ENCODE measurements around the gene MINDY2. TPM values are rescaled to one million over a fixed set of nuclear protein-coding genes. Genes with fewer than 3 reads are reported as not detected.
A peak's percentile ranks its signal among the peaks of the same experiment; 100 is the strongest.

Gene MINDY2
- total RNA-seq, 1 donor from 2014 or later, result 31.2 TPM

GRCh38 chr15:58886921-58887320 lies 115.8 kb downstream of the MINDY2 start:
- Histone ChIP-seq H3K4me3 (no peak overlapping the region), H3K9me3 (no peaks in the 10 kb centered on the region), H3K27me3 (no peaks in the 10 kb centered on the region), H3K27ac (no peak overlapping the region), H3K4me1 (no peaks in the 10 kb centered on the region), H3K36me3 (peaks cover 98% of the 10 kb centered on the region)
- no peak for ATAC-seq
- intact Hi-C loops (cut with DNase I), result no loop called here
- DNase-seq, result no peak
- no peak for TF ChIP-seq CTCF (IDR thresholded peaks at IDR 0.05)

DNA sequence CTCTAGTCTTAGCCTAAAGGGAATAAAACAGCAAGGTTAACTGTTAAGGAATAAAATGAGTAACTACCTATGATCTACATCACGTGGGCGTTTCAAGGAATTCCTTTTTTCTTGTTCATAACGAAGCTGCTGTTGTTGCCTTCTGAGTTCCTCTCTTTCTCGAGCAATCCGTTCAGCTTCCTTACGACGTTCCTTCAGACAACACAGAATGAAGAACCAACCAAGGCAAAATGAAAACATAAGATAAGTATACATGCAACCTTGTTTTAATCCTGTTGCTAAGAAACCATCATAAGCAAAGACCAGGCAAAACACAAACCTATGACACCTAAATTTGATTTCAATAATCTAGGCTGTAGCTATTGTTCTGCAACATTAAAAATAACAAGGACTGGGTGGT lies 118.3 kb downstream of the MINDY2 start:
- Histone ChIP-seq H3K36me3 (peaks cover 98% of the 10 kb centered on the region), H3K27me3 (no peaks in the 10 kb centered on the region), H3K9me3 (no peaks in the 10 kb centered on the region), H3K4me1 (no peaks in the 10 kb centered on the region), H3K27ac (no peak overlapping the region), H3K4me3 (no peak overlapping the region)
- peak; percentile 56 for ATAC-seq
- intact Hi-C loops (cut with DNase I), result no loop called here
- no peak for TF ChIP-seq CTCF (IDR thresholded peaks at IDR 0.05)
- DNase-seq, result no peak

GRCh38 chr15:58898150-58898680 lies 127.1 kb downstream of the MINDY2 start:
- Histone ChIP-seq H3K9me3 (no peaks in the 10 kb centered on the region), H3K4me3 (no peak overlapping the region), H3K27me3 (no peaks in the 10 kb centered on the region), H3K27ac (no peak overlapping the region), H3K36me3 (peaks cover 78% of the 10 kb centered on the region), H3K4me1 (no peaks in the 10 kb centered on the region)
- intact Hi-C loops (cut with DNase I), result no loop called here
- ATAC-seq (no peak), DNase-seq (no peak)
- TF ChIP-seq CTCF (IDR thresholded peaks at IDR 0.05), result no peak

GRCh38 chr15:58900631-58901030 lies 129.5 kb downstream of the MINDY2 start:
- H3K36me3 ChIP-seq, result peaks cover 64% of the 10 kb centered on the region
- no peak for TF ChIP-seq CTCF (IDR thresholded peaks at IDR 0.05)
- no peak overlapping the region for H3K4me3 ChIP-seq
- no peaks in the 10 kb centered on the region for H3K4me1 ChIP-seq
- no peaks in the 10 kb centered on the region for H3K9me3 ChIP-seq
- no peak for DNase-seq
- no peak for ATAC-seq
- H3K27me3 ChIP-seq, result no peaks in the 10 kb centered on the region
- intact Hi-C loops (cut with DNase I), result no loop called here
- no peak overlapping the region for H3K27ac ChIP-seq

DNA sequence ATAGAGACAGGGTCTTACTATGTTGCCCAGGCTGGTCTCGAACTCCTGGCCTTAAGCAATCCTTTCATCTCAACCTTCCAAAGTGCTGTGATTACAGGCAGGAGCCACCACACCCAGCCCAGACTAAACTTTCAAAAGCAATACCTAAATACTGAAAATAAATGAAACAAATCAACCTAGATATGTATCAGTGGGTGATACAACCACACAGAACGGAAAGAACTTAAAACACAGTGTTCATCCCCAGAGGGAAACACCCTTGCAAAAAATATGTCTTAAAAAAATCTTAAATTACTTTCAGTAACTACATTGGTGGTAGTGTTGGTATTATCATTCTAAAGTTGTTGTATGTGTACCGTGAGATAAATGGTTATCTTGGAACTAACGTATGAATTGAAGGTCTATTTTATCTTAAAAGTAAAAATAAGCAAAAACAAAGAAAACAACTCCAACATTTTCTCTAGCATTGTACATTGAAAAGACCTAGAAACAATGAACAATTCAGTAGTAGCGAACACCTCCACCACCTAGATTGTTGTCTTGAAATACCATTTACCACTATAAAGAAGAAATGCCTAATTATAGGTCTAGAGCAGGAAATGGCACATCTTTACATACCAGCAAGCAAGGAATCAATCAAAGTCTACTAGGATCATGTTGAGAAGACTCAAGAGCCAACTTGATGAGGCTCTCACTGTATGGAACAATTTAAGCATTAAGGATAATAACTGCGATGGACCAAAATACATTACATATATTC lies 137.6 kb downstream of the MINDY2 start:
- ATAC-seq (no peak), DNase-seq (no peak)
- Histone ChIP-seq H3K4me3 (no peak overlapping the region), H3K36me3 (peaks cover 59% of the 10 kb centered on the region), H3K4me1 (no peaks in the 10 kb centered on the region), H3K27ac (no peak overlapping the region), H3K9me3 (no peaks in the 10 kb centered on the region), H3K27me3 (no peaks in the 10 kb centered on the region)
- TF ChIP-seq CTCF (IDR thresholded peaks at IDR 0.05), result no peak
- intact Hi-C loops (cut with DNase I), result no loop called here

All from upper lobe of right lung (tissue), 1 donor.